Hippocampal formation (tissue), 2 donors: ENCODE measurements around the gene SUSD3.
A peak's percentile ranks its signal among the peaks of the same experiment; 100 is the strongest.
"Not testable (repeated sequence)": the region's sequence is repeated elsewhere in the genome, so short reads cannot be mapped to it uniquely, and the experiment has no call there.

Experiments
- DNase-seq, 2 donors: peaks; one replicate each; lab custom pipeline; 2025; lab: John Stamatoyannopoulos, UW

Gene SUSD3

GRCh38 chr9:93111001-93111370 is 52.5 kb downstream of the SUSD3 start:
- DNase-seq, result no peak

GRCh38 chr9:93111371-93112115 is 53.0 kb downstream of the SUSD3 start:
- no peak for DNase-seq

DNA sequence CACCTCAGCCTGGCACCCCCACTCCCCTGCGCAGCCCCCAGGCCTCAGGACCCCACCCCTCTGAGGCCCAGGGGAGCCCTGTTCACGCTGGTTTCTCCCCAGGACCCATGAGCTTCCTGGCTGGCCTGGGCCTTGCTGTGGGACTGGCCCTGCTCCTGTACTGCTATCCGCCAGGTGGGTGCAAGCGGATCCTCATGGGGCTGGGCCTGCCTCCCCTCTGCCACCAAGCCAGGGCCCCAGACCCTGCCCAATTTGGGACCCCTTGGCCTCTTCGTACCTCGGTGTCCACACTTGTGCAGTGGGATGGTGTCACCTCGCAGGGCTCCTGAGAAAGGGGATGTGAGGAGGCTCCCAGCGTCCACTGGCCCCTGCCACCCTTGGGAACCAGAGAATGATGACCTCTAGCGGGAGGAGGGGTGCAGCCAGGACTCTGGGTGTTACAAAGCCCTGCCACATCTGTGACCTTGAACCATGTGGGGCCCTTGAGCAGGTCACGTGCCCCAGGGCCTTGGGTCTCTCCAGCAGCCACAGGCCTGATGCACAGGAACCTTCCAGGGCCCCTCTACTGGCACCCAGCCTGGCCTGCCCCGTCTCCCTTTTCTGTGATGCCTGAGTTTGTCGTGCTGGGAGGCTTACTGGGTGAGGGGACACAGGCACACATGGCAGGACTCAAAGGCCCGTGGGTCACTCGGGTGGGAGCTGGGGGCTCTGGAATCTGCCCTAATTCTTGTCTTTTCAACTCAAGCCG is 53.8 kb downstream of the SUSD3 start:
- no peak for DNase-seq

DNA sequence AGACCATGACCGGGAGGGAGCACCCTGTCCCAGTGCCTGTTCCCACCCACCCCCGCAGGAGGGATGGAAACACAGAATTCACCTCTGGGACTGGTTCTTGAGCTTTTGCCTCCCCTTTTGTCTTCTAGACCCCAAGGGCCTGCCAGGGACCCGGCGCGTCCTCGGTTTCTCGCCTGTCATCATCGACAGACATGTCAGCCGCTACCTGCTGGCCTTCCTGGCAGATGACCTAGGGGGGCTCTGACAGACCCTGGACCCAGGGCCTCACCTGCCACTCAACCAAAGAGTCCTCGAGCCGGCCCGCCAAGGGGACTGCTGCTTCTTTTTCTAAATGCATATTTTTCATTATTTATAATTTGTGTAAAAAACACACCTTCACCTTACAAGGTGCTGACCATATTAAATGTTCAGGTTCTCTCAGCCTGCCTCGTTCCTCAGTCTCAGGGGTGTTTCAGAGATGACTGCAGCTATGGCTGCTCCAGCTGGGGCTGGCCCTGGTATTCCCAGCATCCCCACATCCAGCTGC is 54.4 kb downstream of the SUSD3 start:
- DNase-seq, result no peak

DNA sequence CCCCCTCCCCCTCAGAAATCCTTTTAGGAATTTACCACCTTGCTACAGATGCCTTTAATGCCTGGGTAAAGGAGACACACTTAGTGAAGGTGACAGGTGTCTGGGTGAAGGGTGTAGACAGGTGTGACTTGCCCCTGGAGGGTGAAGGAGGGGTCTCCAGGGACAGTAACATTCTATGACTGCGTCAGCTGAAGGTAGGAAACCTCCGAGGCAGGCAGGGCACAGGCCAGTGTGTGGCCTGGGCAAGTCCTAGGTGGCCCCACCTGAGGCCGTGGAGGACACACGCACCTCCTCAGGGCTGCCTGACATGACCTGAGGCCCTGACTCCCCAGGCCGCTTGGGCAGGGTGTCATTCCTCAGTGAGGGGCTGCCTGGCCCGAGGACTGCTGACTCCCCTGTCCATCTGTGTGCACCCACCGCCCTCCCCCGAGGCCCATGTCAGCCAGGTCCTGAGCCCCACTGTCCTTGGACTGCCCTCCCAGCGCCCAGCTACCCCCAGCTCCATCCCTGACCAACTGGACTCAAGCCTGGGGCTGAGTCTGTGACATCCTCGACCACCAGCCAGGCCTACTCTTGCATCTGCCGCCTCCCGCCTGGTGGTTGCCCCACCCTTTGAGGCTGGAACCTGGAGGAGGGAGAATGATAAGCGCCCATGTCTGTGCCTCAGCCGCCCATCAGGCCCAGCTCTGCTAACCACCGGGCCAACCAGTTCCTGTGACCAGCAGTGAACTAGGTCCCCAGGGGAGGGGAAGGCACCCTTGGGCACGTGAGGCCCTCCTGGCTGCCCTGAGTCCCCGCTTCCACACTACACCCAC is 55.9 kb downstream of the SUSD3 start:
- no peak for DNase-seq

DNA sequence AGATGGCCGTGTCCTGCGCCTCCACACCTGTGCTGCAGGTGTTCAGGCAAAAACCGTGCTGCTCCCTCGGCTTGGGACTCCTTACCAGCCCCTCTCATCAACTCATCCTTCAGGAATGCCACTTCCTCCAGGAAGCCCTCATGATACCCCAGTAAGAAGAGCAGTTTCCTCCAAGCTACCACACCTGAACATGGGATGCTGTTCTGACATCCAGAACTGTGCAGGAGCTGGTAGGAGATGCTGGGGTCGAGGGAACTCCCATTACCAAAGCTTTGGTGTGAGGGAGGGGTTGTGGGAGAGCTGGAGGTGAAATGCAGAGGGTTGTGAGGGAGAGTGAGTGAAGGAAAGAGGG is 56.5 kb downstream of the SUSD3 start:
- no peak for DNase-seq

DNA sequence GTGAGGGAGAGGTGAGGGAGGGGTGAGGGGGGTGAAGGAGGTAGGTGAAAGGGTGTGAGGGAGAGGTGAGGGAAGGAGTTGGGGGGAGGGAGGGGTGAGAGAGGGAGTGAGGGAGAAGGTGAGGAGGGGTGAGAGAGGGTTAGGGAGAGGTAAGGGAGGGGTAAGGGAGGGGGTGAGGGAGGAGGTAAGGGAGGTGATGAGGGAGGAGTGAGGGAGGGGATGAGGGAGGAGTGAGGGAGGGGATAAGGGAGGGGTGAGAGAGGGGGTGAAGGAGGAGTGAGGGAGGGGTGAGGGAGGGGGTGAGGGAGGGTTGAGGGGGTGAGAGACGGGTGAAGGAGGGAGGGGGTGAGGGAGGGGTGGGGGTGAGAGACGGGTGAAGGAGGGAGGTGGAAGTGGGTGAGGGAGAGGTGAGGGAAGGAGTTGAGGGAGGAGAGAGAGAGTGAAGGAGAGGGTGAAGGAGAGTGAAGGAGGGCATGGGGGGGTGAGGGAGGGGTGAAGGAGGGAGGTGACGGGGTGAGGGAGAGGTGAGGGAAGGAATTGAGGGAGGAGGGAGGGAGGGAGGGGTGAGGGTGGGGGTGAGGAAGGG is 57.1 kb downstream of the SUSD3 start:
- DNase-seq, result no peak

DNA sequence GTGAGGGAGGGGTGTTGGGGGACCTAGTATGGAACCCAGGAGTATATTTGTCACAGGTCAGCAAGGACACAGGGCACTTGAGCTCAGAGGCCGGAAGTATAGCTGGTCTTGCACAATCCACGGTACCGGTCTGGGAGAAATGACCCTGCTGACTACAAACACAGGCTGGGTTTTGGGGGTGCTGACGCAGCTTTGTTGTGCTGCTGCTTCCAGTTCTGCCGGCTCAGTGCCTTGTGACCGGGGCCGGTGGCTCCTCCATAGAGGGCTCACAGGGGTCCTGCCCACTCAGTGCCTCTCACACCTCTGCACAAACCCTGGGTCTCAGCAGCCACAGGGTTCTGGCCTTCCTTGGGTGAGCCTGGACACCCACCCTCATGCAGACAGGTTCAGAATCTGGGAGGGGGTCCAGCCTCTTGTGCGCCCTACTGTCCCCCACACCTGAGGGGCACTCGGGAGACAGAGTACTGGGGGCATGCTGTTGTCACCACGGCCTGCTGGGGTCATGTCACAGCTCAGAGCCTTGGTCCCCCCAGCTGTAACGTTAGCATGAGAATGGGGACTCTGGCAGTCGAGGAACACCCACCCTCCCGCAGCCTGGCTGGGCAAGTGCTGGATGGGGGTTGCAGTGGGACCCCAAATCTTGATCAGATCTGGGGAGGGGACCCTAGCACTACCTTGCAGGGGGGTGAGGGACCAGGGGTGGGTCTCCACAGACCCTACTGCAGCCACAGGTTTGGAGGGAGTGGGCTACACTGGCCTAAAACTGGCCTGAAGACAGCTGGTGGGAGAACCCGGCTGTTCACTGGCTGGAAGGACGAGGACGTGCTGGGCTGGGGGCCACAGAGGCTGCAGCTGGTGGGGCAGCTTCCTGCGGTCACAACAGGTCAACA is 57.8 kb downstream of the SUSD3 start:
- peak in 1 of 2 donors; percentile 35 for DNase-seq

DNA sequence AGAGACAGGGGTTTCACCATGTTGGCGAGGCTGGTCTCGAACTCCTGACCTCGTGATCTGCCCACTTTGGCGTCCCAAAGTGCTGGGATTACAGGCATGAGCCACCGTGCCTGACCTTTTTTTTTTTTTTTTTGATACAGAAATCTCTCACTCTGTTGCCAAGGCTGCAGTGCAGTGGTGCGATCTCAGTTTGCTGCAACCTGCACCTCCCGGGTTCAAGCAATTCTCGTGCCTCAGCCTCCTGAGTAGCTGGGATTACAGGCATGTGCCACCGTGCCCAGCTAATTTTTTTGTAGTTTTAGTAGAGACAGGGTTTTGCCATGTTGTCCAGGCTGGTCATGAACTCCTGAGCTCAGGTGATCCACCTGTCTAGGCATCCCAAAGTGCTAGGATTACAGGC is 59.0 kb downstream of the SUSD3 start:
- not testable (repeated sequence) for DNase-seq

GRCh38 chr9:93117924-93118862 is 59.7 kb downstream of the SUSD3 start:
- no peak for DNase-seq

- no peak for DNase-seq
Observed at GRCh38 chr9:93118863-93119702, 60.6 kb downstream of the SUSD3 start.

DNA sequence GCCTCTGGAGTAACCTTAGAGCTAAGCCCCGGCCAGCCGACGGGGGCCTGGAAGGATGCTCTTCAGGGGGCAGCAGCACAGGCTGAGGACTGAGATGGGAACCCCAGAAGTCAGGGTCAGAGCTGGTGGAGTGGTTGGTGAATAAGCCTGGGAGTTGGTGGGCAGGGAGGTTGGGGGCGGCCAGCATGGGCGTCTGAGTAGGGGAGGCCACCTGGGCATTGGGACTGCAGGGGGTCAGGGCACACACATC is 61.1 kb downstream of the SUSD3 start:
- DNase-seq, result no peak

GRCh38 chr9:93119953-93120845 is 61.7 kb downstream of the SUSD3 start:
- DNase-seq, result peak in 1 of 2 donors; percentile 63

DNA sequence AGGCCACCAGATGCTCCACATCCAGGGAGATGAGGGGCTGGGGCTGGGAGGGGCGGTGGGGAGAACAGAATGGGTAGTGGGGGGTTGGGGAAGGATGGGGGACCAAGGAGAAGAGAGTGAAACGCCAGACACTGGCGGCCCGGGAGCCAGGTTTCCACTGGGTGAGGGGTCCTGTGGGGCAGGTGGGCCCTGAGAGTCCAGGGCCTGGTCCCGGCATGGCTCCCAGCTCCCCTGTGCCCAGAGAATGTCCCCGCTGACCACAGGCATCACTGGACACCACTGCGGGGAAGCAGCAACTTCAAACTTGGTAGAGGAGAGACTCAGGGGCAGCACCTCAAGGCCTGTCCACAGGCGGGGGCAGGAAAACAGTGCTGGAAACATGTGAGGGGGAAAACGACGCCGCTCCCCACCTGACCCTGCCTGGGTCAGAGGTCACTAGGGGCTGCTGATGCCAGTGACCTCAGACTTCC is 62.4 kb downstream of the SUSD3 start:
- DNase-seq, result no peak

DNA sequence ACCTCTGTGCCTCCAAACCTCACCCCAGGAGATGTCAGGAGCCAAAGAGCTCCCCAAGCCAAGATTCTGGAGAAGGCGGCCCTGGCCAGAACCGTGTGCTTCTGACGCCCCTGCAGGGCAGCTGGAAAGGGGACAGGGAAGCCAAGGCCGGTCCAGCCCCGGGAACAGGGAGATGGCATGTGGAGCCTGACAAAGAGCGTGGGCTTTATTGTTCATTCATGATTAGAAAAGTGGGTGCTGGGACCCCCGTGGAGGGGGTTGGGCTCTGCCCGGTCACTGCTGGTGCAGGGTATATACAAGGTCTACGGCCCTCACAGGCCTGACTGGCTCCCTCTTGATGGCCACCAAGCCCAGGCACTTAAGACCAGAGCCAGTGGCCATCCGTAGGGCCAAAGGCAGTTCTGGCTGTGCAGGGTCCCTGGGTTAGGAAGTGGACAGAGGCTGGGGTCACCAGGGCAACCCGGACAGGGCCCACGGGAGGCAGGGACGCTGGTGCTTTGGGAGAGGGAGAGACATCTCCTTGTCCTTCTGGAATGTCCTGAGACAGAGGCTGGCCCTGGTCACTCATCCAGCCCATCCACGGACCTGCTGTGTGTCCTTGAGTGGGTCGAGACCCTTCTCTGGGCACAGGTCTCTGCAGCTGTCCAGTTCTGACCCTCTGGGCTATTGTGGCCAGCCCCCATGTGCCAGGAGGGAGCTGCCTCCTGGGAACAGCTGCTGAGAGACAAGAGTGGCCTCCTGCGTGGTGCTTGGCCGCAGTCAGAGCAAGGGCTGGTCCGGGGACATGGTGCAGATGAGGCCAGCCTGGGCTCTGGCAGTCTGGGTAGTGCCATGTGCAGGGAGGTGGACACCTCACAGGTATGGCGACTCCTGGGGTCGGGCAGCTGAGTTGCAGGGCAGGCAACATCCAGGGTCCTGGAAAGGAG is 63.1 kb downstream of the SUSD3 start:
- no peak for DNase-seq

DNA sequence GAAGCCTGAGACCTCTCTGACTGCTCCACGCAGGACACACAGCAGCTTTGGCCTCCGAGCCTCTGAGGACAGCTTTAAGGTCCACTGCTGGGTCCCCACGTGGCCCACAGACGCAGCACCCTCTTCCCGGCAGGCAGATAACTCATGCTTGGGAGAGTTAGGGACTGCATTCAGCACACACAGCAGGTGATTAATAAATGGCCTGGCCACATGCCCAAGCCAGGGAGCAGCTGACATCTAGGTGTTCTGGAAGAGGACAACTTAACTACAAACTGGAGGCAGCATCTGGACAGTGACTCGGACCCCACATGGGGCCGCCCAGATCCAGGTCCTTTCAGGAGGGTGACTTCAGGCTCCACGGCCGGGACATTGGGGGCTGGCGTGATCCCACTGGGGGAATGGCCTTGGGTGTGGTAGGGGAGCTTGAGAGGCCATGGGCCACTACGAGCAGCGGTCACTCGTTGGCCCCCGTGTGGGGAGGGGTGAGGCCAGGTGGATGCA is 64.3 kb downstream of the SUSD3 start:
- no peak for DNase-seq
